ENCODE data around the gene GALNTL6. TPM values are rescaled to one million over a fixed set of nuclear protein-coding genes. Genes with fewer than 3 reads are reported as not detected.

GALNTL6 gene
- total and polyA plus RNA-seq, 2 donors (not counting 3 experiments of a cell fraction or from before 2014, with no cell fraction given) = not detected

DNA sequence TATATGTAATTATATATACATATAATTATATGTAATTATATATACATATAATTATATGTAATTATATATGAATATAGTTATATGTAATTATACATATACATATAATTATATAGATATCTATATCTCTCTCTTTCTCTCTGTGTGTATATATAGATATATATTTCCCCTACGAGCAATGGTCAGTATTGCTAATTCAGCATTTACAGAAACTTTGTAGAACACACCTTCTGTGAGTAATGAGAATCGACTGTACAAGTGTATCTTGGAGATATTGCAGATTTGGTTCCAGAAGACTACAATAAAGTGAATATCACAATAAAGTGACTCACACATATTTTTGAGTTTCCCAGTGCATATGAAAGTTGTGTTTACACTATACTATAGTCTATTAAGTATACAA, 33.7 kb downstream of the GALNTL6 start:
- no peak for TF ChIP-seq EZH2 (IDR thresholded peaks at IDR 0.05; ENCODE audit: borderline replicate concordance, low read depth, low read length, severe bottlenecking)
- TF ChIP-seq, protein P1, sequence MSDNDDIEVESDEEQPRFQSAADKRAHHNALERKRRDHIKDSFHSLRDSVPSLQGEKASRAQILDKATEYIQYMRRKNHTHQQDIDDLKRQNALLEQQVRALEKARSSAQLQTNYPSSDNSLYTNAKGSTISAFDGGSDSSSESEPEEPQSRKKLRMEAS (IDR thresholded peaks at IDR 0.05; ENCODE audit: insufficient read depth, insufficient read length) = no peak
- TF ChIP-seq, protein P2, sequence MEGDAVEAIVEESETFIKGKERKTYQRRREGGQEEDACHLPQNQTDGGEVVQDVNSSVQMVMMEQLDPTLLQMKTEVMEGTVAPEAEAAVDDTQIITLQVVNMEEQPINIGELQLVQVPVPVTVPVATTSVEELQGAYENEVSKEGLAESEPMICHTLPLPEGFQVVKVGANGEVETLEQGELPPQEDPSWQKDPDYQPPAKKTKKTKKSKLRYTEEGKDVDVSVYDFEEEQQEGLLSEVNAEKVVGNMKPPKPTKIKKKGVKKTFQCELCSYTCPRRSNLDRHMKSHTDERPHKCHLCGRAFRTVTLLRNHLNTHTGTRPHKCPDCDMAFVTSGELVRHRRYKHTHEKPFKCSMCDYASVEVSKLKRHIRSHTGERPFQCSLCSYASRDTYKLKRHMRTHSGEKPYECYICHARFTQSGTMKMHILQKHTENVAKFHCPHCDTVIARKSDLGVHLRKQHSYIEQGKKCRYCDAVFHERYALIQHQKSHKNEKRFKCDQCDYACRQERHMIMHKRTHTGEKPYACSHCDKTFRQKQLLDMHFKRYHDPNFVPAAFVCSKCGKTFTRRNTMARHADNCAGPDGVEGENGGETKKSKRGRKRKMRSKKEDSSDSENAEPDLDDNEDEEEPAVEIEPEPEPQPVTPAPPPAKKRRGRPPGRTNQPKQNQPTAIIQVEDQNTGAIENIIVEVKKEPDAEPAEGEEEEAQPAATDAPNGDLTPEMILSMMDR (IDR thresholded peaks at IDR 0.05; ENCODE audit: extremely low read depth in 1 of 2, insufficient read depth in 1 of 2, low read depth in 1 of 2, low read length in 2 of 2) = no peak
- TF ChIP-seq GATA2 (IDR thresholded peaks at IDR 0.05; ENCODE audit: insufficient read depth, insufficient read length, low read depth, low read length) = no peak
- TF ChIP-seq MYC (IDR thresholded peaks at IDR 0.05; ENCODE audit: low read depth, low read length) = no peak
- no peak for TF ChIP-seq POLR2AphosphoS5 (IDR thresholded peaks at IDR 0.05; ENCODE audit: insufficient read depth, low read depth, low read length)
- no peak for TF ChIP-seq FOS (IDR thresholded peaks at IDR 0.05; ENCODE audit: borderline replicate concordance, insufficient read depth, low read length)
- no peak for TF ChIP-seq JUN (IDR thresholded peaks at IDR 0.05; ENCODE audit: borderline replicate concordance, insufficient read depth, insufficient read length, low read depth)
- TF ChIP-seq POLR2A (IDR thresholded peaks at IDR 0.05; ENCODE audit: low read depth, low read length) = no peak
- Histone ChIP-seq H3K79me2 (ENCODE audit: control insufficient read depth, insufficient read depth, low read length) (no peaks in the 10 kb centered on the region), H2AFZ (ENCODE audit: low read depth, low read length) (no peak overlapping the region), H3K4me2 (ENCODE audit: insufficient read depth, low read length) (no peak overlapping the region), H3K4me3 (replicated peaks in 1 of 3; ENCODE audit: insufficient read depth in 1 of 3, low read depth in 1 of 3, low read length in 3 of 3) (no peak overlapping the region), H3K9ac (replicated peaks; ENCODE audit: extremely low read depth, insufficient read depth, low read length) (no peak overlapping the region), H3K36me3 (ENCODE audit: control insufficient read depth in 2 of 2, extremely low read depth in 1 of 2, insufficient read depth in 2 of 2, low read length in 2 of 2) (no peaks in the 10 kb centered on the region), H4K20me1 (replicated peaks; ENCODE audit: control insufficient read depth, extremely low read depth, insufficient read depth, low read length) (no peaks in the 10 kb centered on the region), H3K27ac (ENCODE audit: insufficient read depth, low read depth, low read length) (no peak overlapping the region), H3K9me3 (replicated peaks; ENCODE audit: control insufficient read depth, insufficient read depth, low read length) (no peaks in the 10 kb centered on the region), H3K4me1 (ENCODE audit: control insufficient read depth, extremely low read depth, insufficient read depth, low read length) (no peaks in the 10 kb centered on the region), H3K27me3 (ENCODE audit: control insufficient read depth in 2 of 2, insufficient read depth in 2 of 2, low read length in 2 of 2) (no peaks in the 10 kb centered on the region), H3K9me1 (replicated peaks; ENCODE audit: control insufficient read depth, extremely low read depth, insufficient read depth, low read length) (no peaks in the 10 kb centered on the region)
- ChIA-PET POLR2A (no interaction called here), CTCF (interaction anchor here (0.6 to 1.0 kb wide), 2 partner anchors 12 to 187 kb away, joined by 3 to 7 read pairs; no protein-coding TSS in a partner anchor)
- intact Hi-C loops (cut with micrococcal nuclease) = loop anchor here (1.0 kb wide), 1 partner anchor 187 kb away; no protein-coding TSS in a partner anchor
- DNase-seq (ENCODE audit: low read depth, low spot score) = no peak
- FAIRE-seq = no peak
- no TSS peak for BruUV-seq (replicated peaks)
- dilution Hi-C loops (cut with MboI; ENCODE audit: extremely low pct_ligation_motif_present, low sequenced_read_pairs) = no loop called here

All from endothelial cell of umbilical vein (primary cell).